Measurements from ENCODE around the gene ITGB4. TPM values are rescaled to one million over a fixed set of nuclear protein-coding genes. Genes with fewer than 3 reads are reported as not detected.

ITGB4 gene
- total RNA-seq, 1 donor from 2014 or later = not detected

DNA sequence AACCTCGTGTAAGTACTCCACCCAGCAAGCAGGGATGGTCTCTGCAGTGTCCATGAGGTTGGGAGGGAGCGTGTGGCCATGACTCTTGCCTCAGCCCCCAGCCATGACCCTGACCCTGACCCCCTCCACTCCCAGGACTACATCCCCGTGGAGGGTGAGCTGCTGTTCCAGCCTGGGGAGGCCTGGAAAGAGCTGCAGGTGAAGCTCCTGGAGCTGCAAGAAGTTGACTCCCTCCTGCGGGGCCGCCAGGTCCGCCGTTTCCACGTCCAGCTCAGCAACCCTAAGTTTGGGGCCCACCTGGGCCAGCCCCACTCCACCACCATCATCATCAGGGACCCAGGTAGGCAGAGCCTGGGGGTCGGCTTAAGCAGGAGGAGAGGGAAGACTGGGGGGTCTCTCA lies 27.4 kb downstream of the ITGB4 start:
- Mint-ChIP-seq H3K4me3 (no peak overlapping the region), H3K27ac (no peak overlapping the region), H3K27me3 (ENCODE audit: insufficient read depth, low read depth) (peaks cover 9% of the 10 kb centered on the region), H3K9me3 (no peaks in the 10 kb centered on the region), H3K36me3 (no peaks in the 10 kb centered on the region), H3K4me1 (peaks cover 6% of the 10 kb centered on the region)
- no peak for DNase-seq (ENCODE audit: low spot score)
- Histone ChIP-seq H3K79me2 (ENCODE audit: low read depth) (no peaks in the 10 kb centered on the region), H3F3A (ENCODE audit: low read depth) (peaks cover 21% of the 10 kb centered on the region), H3K36me3 (no peaks in the 10 kb centered on the region), H3K9ac (no peak overlapping the region), H3K4me2 (no peak overlapping the region), H3K4me3 (no peak overlapping the region), H3K4me1 (no peaks in the 10 kb centered on the region), H3K9me3 (ENCODE audit: low read depth) (no peaks in the 10 kb centered on the region), H3K27me3 (peaks cover 6% of the 10 kb centered on the region), H4K20me1 (ENCODE audit: low read depth) (no peaks in the 10 kb centered on the region), H2AFZ (replicated peaks) (no peak overlapping the region), H3K27ac (no peak overlapping the region)
- TF ChIP-seq EZH2 (IDR thresholded peaks at IDR 0.05) = no peak
- TF ChIP-seq EZH2phosphoT487 (IDR thresholded peaks at IDR 0.05) = no peak
- TF ChIP-seq, protein P1, sequence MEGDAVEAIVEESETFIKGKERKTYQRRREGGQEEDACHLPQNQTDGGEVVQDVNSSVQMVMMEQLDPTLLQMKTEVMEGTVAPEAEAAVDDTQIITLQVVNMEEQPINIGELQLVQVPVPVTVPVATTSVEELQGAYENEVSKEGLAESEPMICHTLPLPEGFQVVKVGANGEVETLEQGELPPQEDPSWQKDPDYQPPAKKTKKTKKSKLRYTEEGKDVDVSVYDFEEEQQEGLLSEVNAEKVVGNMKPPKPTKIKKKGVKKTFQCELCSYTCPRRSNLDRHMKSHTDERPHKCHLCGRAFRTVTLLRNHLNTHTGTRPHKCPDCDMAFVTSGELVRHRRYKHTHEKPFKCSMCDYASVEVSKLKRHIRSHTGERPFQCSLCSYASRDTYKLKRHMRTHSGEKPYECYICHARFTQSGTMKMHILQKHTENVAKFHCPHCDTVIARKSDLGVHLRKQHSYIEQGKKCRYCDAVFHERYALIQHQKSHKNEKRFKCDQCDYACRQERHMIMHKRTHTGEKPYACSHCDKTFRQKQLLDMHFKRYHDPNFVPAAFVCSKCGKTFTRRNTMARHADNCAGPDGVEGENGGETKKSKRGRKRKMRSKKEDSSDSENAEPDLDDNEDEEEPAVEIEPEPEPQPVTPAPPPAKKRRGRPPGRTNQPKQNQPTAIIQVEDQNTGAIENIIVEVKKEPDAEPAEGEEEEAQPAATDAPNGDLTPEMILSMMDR (IDR thresholded peaks at IDR 0.05) = no peak

DNA sequence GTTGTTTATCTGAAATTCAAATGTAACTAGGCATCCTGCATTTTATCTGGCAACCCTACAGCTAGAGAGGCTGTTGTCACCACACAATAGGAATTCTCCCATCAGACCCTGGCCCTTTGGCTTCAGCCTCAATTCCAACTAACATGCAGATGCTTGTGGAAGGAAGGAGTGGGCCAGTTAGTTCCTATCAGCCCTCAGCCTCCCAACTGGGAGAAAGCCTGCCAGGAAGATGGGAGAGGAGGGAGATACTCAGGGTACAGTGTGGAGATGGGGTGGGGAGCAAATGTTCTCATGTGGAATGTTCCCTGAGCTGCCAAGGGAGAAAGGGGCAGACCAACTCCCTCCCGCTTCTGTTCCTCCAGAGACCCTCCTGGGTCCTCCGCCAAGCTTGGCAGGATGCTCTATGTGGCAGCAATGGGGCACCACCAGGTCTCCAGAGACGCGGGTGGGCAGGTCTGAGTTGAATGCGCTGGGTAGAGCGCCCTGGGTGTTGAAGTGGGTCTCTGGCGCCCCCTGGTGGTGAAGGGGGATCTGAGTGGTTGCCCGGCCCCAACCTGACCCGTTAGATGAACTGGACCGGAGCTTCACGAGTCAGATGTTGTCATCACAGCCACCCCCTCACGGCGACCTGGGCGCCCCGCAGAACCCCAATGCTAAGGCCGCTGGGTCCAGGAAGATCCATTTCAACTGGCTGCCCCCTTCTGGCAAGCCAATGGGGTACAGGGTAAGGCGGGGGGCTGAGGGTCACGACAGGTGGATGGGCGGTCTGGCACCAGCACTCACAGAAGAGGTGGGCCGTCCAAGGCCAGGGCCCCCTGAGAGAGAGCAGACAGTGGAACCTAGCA lies 28.5 kb downstream of the ITGB4 start:
- Histone ChIP-seq H3K9me3 (ENCODE audit: low read depth) (no peaks in the 10 kb centered on the region), H3K27ac (no peak overlapping the region), H3K4me3 (no peak overlapping the region), H3K9ac (no peak overlapping the region), H2AFZ (replicated peaks) (peak overlapping the region; percentile 88), H3K4me1 (peaks cover 5% of the 10 kb centered on the region), H3K36me3 (no peaks in the 10 kb centered on the region), H3K27me3 (peaks cover 6% of the 10 kb centered on the region), H3K4me2 (peak overlapping the region; percentile 57), H4K20me1 (ENCODE audit: low read depth) (no peaks in the 10 kb centered on the region), H3F3A (ENCODE audit: low read depth) (peaks cover 28% of the 10 kb centered on the region), H3K79me2 (ENCODE audit: low read depth) (no peaks in the 10 kb centered on the region)
- Mint-ChIP-seq H3K9me3 (no peaks in the 10 kb centered on the region), H3K36me3 (no peaks in the 10 kb centered on the region), H3K4me3 (no peak overlapping the region), H3K4me1 (peaks cover 10% of the 10 kb centered on the region), H3K27ac (peak overlapping the region; percentile 29), H3K27me3 (ENCODE audit: insufficient read depth, low read depth) (peaks cover 13% of the 10 kb centered on the region)
- peak; percentile 89 for DNase-seq (ENCODE audit: low spot score)
- TF ChIP-seq, protein P1 (IDR thresholded peaks at IDR 0.05) = peak; percentile 97
- TF ChIP-seq EZH2 (IDR thresholded peaks at IDR 0.05) (no peak), EZH2phosphoT487 (IDR thresholded peaks at IDR 0.05) (no peak)

GRCh38 chr17:75750661-75751423 lies 29.6 kb downstream of the ITGB4 start:
- H3K4me1 Mint-ChIP-seq = peaks cover 12% of the 10 kb centered on the region

More at GRCh38 chr17:75750661-75751423, 29.6 kb downstream of the ITGB4 start:
- no peak for TF ChIP-seq EZH2phosphoT487 (IDR thresholded peaks at IDR 0.05)
- TF ChIP-seq, protein P1 (IDR thresholded peaks at IDR 0.05) = no peak
- TF ChIP-seq EZH2 (IDR thresholded peaks at IDR 0.05) = no peak
- Histone ChIP-seq H3K4me3 (no peak overlapping the region), H3K27me3 (peaks cover 6% of the 10 kb centered on the region), H3K36me3 (no peaks in the 10 kb centered on the region), H3K9me3 (ENCODE audit: low read depth) (no peaks in the 10 kb centered on the region), H3K4me1 (peaks cover 9% of the 10 kb centered on the region), H2AFZ (replicated peaks) (no peak overlapping the region), H3F3A (ENCODE audit: low read depth) (peaks cover 30% of the 10 kb centered on the region), H4K20me1 (ENCODE audit: low read depth) (no peaks in the 10 kb centered on the region), H3K4me2 (no peak overlapping the region), H3K9ac (no peak overlapping the region), H3K27ac (no peak overlapping the region), H3K79me2 (ENCODE audit: low read depth) (no peaks in the 10 kb centered on the region)
- peak overlapping the region; percentile 54 for H3K27ac Mint-ChIP-seq
- peak overlapping the region; percentile 42 for H3K4me3 Mint-ChIP-seq
- no peaks in the 10 kb centered on the region for H3K36me3 Mint-ChIP-seq
- DNase-seq (ENCODE audit: low spot score) = no peak
- H3K9me3 Mint-ChIP-seq = no peaks in the 10 kb centered on the region
- peaks cover 13% of the 10 kb centered on the region for H3K27me3 Mint-ChIP-seq (ENCODE audit: insufficient read depth, low read depth)

All from neural progenitor cell (in vitro differentiated cells).